ENCODE results near the gene UNC80. TPM values are rescaled to one million over a fixed set of nuclear protein-coding genes. Genes with fewer than 3 reads are reported as not detected.

Gene UNC80
- total RNA-seq, 1 experiment from 2014 or later = 0.48 TPM

DNA sequence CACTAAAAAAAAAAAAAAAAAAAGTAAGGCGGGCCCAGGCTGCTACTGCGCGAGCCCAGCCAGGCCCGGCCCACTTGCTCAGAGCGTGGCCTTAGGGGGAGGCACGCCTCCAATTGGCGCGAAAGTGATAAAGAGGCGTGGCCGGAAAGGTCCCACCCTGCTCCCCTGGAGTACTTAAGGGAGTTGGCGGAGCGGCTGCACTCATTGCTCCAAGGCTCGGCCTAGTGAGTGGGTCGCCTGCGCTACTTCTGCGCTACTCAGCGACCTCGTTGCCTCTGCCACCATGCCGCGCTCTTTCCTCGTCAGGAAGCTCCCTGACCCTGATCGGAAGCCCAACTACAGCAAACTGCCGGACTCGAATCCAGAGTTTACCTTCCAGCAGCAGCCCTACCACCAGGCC lies 36.9 kb downstream of the UNC80 start:
- ATAC-seq = no peak
- CTCF ChIA-PET = no interaction called here

More for the DNA sequence above, 36.9 kb downstream of the UNC80 start:
- peaks cover 5% of the 10 kb centered on the region for H3K27me3 Mint-ChIP-seq (ENCODE audit: low read depth)
- H3K4me3 Mint-ChIP-seq = no peak overlapping the region
- POLR2A ChIA-PET = no interaction called here
- H3K36me3 Mint-ChIP-seq = no peaks in the 10 kb centered on the region
- no peaks in the 10 kb centered on the region for H3K9me3 Mint-ChIP-seq
- no peak for DNase-seq (ENCODE audit: low spot score)
- H3K27ac Mint-ChIP-seq = no peak overlapping the region
- peaks cover 7% of the 10 kb centered on the region for H3K4me1 Mint-ChIP-seq
- no peak for TF ChIP-seq ZNF121 (CRISPR knock-in tag; IDR thresholded peaks at IDR 0.05)
- TF ChIP-seq RELA (CRISPR knock-in tag; IDR thresholded peaks at IDR 0.05; ENCODE audit: borderline replicate concordance) = no peak
- no peak for TF ChIP-seq ETV6 (CRISPR knock-in tag; IDR thresholded peaks at IDR 0.05)
- no peak for TF ChIP-seq FOXK1 (CRISPR knock-in tag; IDR thresholded peaks at IDR 0.05)
- TF ChIP-seq, protein P1, sequence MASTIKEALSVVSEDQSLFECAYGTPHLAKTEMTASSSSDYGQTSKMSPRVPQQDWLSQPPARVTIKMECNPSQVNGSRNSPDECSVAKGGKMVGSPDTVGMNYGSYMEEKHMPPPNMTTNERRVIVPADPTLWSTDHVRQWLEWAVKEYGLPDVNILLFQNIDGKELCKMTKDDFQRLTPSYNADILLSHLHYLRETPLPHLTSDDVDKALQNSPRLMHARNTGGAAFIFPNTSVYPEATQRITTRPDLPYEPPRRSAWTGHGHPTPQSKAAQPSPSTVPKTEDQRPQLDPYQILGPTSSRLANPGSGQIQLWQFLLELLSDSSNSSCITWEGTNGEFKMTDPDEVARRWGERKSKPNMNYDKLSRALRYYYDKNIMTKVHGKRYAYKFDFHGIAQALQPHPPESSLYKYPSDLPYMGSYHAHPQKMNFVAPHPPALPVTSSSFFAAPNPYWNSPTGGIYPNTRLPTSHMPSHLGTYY (CRISPR knock-in tag; IDR thresholded peaks at IDR 0.05) = no peak
- TF ChIP-seq ZNF396 (CRISPR knock-in tag; IDR thresholded peaks at IDR 0.05; ENCODE audit: borderline replicate concordance) = no peak
- TF ChIP-seq, protein P2, sequence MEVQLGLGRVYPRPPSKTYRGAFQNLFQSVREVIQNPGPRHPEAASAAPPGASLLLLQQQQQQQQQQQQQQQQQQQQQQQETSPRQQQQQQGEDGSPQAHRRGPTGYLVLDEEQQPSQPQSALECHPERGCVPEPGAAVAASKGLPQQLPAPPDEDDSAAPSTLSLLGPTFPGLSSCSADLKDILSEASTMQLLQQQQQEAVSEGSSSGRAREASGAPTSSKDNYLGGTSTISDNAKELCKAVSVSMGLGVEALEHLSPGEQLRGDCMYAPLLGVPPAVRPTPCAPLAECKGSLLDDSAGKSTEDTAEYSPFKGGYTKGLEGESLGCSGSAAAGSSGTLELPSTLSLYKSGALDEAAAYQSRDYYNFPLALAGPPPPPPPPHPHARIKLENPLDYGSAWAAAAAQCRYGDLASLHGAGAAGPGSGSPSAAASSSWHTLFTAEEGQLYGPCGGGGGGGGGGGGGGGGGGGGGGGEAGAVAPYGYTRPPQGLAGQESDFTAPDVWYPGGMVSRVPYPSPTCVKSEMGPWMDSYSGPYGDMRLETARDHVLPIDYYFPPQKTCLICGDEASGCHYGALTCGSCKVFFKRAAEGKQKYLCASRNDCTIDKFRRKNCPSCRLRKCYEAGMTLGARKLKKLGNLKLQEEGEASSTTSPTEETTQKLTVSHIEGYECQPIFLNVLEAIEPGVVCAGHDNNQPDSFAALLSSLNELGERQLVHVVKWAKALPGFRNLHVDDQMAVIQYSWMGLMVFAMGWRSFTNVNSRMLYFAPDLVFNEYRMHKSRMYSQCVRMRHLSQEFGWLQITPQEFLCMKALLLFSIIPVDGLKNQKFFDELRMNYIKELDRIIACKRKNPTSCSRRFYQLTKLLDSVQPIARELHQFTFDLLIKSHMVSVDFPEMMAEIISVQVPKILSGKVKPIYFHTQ (CRISPR knock-in tag; IDR thresholded peaks at IDR 0.05) = no peak
- TF ChIP-seq GTF2I (CRISPR knock-in tag; conservative IDR thresholded peaks at IDR 0.05) = no peak
- TF ChIP-seq, protein P3, sequence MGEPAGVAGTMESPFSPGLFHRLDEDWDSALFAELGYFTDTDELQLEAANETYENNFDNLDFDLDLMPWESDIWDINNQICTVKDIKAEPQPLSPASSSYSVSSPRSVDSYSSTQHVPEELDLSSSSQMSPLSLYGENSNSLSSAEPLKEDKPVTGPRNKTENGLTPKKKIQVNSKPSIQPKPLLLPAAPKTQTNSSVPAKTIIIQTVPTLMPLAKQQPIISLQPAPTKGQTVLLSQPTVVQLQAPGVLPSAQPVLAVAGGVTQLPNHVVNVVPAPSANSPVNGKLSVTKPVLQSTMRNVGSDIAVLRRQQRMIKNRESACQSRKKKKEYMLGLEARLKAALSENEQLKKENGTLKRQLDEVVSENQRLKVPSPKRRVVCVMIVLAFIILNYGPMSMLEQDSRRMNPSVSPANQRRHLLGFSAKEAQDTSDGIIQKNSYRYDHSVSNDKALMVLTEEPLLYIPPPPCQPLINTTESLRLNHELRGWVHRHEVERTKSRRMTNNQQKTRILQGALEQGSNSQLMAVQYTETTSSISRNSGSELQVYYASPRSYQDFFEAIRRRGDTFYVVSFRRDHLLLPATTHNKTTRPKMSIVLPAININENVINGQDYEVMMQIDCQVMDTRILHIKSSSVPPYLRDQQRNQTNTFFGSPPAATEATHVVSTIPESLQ (CRISPR knock-in tag; IDR thresholded peaks at IDR 0.05) = no peak
- TF ChIP-seq ELF4 (CRISPR knock-in tag; IDR thresholded peaks at IDR 0.05; ENCODE audit: low read depth) = no peak
- TF ChIP-seq, protein P4, sequence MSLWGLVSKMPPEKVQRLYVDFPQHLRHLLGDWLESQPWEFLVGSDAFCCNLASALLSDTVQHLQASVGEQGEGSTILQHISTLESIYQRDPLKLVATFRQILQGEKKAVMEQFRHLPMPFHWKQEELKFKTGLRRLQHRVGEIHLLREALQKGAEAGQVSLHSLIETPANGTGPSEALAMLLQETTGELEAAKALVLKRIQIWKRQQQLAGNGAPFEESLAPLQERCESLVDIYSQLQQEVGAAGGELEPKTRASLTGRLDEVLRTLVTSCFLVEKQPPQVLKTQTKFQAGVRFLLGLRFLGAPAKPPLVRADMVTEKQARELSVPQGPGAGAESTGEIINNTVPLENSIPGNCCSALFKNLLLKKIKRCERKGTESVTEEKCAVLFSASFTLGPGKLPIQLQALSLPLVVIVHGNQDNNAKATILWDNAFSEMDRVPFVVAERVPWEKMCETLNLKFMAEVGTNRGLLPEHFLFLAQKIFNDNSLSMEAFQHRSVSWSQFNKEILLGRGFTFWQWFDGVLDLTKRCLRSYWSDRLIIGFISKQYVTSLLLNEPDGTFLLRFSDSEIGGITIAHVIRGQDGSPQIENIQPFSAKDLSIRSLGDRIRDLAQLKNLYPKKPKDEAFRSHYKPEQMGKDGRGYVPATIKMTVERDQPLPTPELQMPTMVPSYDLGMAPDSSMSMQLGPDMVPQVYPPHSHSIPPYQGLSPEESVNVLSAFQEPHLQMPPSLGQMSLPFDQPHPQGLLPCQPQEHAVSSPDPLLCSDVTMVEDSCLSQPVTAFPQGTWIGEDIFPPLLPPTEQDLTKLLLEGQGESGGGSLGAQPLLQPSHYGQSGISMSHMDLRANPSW (CRISPR knock-in tag; conservative IDR thresholded peaks at IDR 0.05; ENCODE audit: low read depth) = no peak
- TF ChIP-seq ATF1 (CRISPR knock-in tag; IDR thresholded peaks at IDR 0.05) = no peak
- TF ChIP-seq, protein P5, sequence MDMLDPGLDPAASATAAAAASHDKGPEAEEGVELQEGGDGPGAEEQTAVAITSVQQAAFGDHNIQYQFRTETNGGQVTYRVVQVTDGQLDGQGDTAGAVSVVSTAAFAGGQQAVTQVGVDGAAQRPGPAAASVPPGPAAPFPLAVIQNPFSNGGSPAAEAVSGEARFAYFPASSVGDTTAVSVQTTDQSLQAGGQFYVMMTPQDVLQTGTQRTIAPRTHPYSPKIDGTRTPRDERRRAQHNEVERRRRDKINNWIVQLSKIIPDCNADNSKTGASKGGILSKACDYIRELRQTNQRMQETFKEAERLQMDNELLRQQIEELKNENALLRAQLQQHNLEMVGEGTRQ (CRISPR knock-in tag; IDR thresholded peaks at IDR 0.05) = no peak
- TF ChIP-seq, protein P6, sequence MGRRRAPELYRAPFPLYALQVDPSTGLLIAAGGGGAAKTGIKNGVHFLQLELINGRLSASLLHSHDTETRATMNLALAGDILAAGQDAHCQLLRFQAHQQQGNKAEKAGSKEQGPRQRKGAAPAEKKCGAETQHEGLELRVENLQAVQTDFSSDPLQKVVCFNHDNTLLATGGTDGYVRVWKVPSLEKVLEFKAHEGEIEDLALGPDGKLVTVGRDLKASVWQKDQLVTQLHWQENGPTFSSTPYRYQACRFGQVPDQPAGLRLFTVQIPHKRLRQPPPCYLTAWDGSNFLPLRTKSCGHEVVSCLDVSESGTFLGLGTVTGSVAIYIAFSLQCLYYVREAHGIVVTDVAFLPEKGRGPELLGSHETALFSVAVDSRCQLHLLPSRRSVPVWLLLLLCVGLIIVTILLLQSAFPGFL (CRISPR knock-in tag; IDR thresholded peaks at IDR 0.05; ENCODE audit: borderline replicate concordance) = no peak
- TF ChIP-seq, protein P7, sequence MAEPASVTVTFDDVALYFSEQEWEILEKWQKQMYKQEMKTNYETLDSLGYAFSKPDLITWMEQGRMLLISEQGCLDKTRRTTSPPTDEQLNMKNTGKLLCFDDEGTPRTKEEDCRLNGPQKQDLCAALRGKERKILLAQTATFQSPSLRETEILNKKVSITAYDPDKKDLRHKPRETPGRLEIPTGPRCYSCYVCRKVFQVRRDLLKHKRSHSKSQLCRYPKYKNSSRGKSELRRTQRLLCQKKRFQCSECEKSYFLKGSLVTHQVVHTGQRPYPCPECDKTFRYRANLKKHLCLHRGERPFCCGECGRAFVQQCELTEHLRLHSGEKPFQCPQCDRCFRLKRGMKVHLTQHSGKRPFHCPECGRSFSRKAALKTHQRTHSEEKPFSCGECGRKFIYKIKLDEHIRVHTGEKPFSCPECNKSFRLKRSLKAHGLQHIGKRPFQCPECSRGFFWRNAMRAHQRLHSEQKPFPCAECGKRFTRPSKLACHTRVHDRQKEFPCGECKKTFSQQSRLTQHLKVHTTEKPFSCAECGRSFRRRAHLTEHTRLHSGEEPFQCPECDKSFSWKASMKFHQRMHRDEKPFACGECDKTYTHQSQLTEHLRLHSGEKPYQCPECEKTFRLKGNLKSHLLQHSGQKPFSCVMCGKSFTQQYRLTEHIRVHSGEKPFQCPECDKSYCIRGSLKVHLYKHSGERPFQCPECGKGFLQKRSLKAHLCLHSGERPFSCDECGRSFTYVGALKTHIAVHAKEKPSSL (CRISPR knock-in tag; conservative IDR thresholded peaks at IDR 0.05) = no peak
- TF ChIP-seq, protein P8, sequence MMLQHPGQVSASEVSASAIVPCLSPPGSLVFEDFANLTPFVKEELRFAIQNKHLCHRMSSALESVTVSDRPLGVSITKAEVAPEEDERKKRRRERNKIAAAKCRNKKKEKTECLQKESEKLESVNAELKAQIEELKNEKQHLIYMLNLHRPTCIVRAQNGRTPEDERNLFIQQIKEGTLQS (CRISPR knock-in tag; conservative IDR thresholded peaks at IDR 0.05) = no peak
- no peak for TF ChIP-seq RORB (CRISPR knock-in tag; IDR thresholded peaks at IDR 0.05)
- TF ChIP-seq, protein P9, sequence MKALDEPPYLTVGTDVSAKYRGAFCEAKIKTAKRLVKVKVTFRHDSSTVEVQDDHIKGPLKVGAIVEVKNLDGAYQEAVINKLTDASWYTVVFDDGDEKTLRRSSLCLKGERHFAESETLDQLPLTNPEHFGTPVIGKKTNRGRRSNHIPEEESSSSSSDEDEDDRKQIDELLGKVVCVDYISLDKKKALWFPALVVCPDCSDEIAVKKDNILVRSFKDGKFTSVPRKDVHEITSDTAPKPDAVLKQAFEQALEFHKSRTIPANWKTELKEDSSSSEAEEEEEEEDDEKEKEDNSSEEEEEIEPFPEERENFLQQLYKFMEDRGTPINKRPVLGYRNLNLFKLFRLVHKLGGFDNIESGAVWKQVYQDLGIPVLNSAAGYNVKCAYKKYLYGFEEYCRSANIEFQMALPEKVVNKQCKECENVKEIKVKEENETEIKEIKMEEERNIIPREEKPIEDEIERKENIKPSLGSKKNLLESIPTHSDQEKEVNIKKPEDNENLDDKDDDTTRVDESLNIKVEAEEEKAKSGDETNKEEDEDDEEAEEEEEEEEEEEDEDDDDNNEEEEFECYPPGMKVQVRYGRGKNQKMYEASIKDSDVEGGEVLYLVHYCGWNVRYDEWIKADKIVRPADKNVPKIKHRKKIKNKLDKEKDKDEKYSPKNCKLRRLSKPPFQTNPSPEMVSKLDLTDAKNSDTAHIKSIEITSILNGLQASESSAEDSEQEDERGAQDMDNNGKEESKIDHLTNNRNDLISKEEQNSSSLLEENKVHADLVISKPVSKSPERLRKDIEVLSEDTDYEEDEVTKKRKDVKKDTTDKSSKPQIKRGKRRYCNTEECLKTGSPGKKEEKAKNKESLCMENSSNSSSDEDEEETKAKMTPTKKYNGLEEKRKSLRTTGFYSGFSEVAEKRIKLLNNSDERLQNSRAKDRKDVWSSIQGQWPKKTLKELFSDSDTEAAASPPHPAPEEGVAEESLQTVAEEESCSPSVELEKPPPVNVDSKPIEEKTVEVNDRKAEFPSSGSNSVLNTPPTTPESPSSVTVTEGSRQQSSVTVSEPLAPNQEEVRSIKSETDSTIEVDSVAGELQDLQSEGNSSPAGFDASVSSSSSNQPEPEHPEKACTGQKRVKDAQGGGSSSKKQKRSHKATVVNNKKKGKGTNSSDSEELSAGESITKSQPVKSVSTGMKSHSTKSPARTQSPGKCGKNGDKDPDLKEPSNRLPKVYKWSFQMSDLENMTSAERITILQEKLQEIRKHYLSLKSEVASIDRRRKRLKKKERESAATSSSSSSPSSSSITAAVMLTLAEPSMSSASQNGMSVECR (CRISPR knock-in tag; IDR thresholded peaks at IDR 0.05; ENCODE audit: borderline replicate concordance) = no peak
- no peak for TF ChIP-seq EMX1 (CRISPR knock-in tag; IDR thresholded peaks at IDR 0.05)

All from WTC11 (cell line).